Measurements from ENCODE around the gene MRTFA.

GRCh38 chr22:40518840-40519239 is 117.7 kb downstream of the MRTFA start:
- TF ChIP-seq POLR2A (IDR thresholded peaks at IDR 0.05): no peak
- TF ChIP-seq, protein P1, sequence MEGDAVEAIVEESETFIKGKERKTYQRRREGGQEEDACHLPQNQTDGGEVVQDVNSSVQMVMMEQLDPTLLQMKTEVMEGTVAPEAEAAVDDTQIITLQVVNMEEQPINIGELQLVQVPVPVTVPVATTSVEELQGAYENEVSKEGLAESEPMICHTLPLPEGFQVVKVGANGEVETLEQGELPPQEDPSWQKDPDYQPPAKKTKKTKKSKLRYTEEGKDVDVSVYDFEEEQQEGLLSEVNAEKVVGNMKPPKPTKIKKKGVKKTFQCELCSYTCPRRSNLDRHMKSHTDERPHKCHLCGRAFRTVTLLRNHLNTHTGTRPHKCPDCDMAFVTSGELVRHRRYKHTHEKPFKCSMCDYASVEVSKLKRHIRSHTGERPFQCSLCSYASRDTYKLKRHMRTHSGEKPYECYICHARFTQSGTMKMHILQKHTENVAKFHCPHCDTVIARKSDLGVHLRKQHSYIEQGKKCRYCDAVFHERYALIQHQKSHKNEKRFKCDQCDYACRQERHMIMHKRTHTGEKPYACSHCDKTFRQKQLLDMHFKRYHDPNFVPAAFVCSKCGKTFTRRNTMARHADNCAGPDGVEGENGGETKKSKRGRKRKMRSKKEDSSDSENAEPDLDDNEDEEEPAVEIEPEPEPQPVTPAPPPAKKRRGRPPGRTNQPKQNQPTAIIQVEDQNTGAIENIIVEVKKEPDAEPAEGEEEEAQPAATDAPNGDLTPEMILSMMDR (IDR thresholded peaks at IDR 0.05): no peak

All from prostate gland (tissue), 2 donors.